T follicular helper cell (primary cell): ENCODE measurements around the gene IGFBP1.
"Not testable (repeated sequence)": the region's sequence is repeated elsewhere in the genome, so short reads cannot be mapped to it uniquely, and the experiment has no call there.

ENCODE experiments used
- DNase-seq: peaks from one replicate; pipeline ENCODE4 v3.0.0-alpha.2; 2020; ENCODE audit warnings: low read depth

The IGFBP1 gene

GRCh38 chr7:45938626-45939302 lies 50.5 kb downstream of the IGFBP1 start:
- DNase-seq = no peak

GRCh38 chr7:45939574-45939973 lies 51.3 kb downstream of the IGFBP1 start:
- no peak for DNase-seq

GRCh38 chr7:45940237-45940781 lies 52.0 kb downstream of the IGFBP1 start:
- not testable (repeated sequence) for DNase-seq

GRCh38 chr7:45940939-45941338 lies 52.7 kb downstream of the IGFBP1 start:
- no peak for DNase-seq
